ENCODE measurements around the gene MYL3.

DNA sequence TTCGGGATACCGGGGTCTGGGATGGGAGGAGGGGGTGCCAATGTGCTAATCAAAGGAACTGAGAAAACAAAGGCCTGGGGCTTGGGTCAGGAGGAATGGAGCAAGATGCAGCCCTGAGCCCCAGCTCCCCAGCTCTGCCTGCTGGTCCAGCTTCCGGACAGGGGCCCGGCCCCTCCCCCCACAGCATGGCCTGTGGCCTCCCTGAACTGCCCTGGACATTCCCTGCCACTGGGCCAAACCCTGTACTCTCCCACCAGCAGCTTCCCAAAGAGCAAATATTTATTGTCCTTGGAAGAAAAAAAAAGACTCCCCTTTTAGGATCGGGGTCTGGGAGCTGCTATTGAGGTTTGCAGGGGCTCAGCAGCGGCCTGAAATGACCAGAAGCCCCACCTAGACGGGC, 5.7 kb upstream of the MYL3 start:
- TF ChIP-seq, protein P1, sequence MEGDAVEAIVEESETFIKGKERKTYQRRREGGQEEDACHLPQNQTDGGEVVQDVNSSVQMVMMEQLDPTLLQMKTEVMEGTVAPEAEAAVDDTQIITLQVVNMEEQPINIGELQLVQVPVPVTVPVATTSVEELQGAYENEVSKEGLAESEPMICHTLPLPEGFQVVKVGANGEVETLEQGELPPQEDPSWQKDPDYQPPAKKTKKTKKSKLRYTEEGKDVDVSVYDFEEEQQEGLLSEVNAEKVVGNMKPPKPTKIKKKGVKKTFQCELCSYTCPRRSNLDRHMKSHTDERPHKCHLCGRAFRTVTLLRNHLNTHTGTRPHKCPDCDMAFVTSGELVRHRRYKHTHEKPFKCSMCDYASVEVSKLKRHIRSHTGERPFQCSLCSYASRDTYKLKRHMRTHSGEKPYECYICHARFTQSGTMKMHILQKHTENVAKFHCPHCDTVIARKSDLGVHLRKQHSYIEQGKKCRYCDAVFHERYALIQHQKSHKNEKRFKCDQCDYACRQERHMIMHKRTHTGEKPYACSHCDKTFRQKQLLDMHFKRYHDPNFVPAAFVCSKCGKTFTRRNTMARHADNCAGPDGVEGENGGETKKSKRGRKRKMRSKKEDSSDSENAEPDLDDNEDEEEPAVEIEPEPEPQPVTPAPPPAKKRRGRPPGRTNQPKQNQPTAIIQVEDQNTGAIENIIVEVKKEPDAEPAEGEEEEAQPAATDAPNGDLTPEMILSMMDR (IDR thresholded peaks at IDR 0.05; ENCODE audit: low read depth, low read length, poor library complexity, severe bottlenecking) = no peak
- TF ChIP-seq EZH2phosphoT487 (IDR thresholded peaks at IDR 0.05; ENCODE audit: borderline replicate concordance, low read length) = no peak

Data from DOHH2 (cell line).